Esophagus muscularis mucosa (tissue), 4 donors: ENCODE results near the gene PXN.
A peak's percentile ranks its signal among the peaks of the same experiment; 100 is the strongest.

Experiments used
- CTCF ChIP-seq, 3 experiments: fragments of 200-600 bp in 2 of 3; fragments of 450-650 bp in 1 of 3; sonication (generic) in 2 of 3; IDR thresholded peaks; one replicate each; pipeline ENCODE4 v1.5.1; 2017 to 2019; ENCODE audit warnings: antibody characterized with exemption in 3 of 3, mild to moderate bottlenecking in 2 of 3, moderate library complexity in 1 of 3
- EP300 ChIP-seq: sonication (generic); formaldehyde crosslinking; IDR thresholded peaks from one replicate; pipeline ENCODE4 v1.6.1; 2017; ENCODE audit warnings: antibody characterized with exemption
- POLR2A ChIP-seq: fragments of 450-650 bp; IDR thresholded peaks from one replicate; pipeline ENCODE4 v1.6.1; 2017; ENCODE audit warnings: antibody characterized with exemption, moderate library complexity, mild to moderate bottlenecking, low read depth
- POLR2AphosphoS5 ChIP-seq, 2 donors: sonication (generic); formaldehyde crosslinking; IDR thresholded peaks; one replicate each; pipeline ENCODE4 v1.6.1; 2017; ENCODE audit warnings: antibody characterized with exemption in 2 of 2

- TF ChIP-seq CTCF (IDR thresholded peaks at IDR 0.05), result no peak
- no peak for TF ChIP-seq EP300
- TF ChIP-seq POLR2AphosphoS5 (IDR thresholded peaks at IDR 0.05), result peak in 1 of 2 donors; percentile 33
- TF ChIP-seq POLR2A, result no peak
Observed at GRCh38 chr12:120261951-120262851, 3.3 kb downstream of the PXN start.
